T-helper 17 cell (primary cell): ENCODE results near the gene PPP4C. TPM values are rescaled to one million over a fixed set of nuclear protein-coding genes. Genes with fewer than 3 reads are reported as not detected.

Experiments
- ATAC-seq: fragments of 150-1000 bp; cut with Tn5 transposase; 2 replicates; pipeline ENCODE4 v1.10.0; 2021; ENCODE audit warnings: mild to moderate bottlenecking, moderate library complexity
- DNase-seq, 3 donors: peaks; one replicate each; pipeline versions ENCODE4 v3.0.0 to v3.0.0-alpha.2; 2020 to 2021
- H3K9me3 ChIP-seq: one replicate; pipeline ENCODE4 v1.7.0; 2013; ENCODE audit warnings: low read length, mild to moderate bottlenecking; ENCODE audit not compliant: control insufficient read depth, poor library complexity, severe bottlenecking
- H3K27ac Mint-ChIP-seq: one replicate; pipeline ENCODE4 v1.8.0; 2022; ENCODE audit warnings: mild to moderate bottlenecking, moderate library complexity, mixed read lengths
- H3K27me3 Mint-ChIP-seq: one replicate; pipeline ENCODE4 v1.8.0; 2022; ENCODE audit warnings: mixed read lengths
- H3K36me3 Mint-ChIP-seq: one replicate; pipeline ENCODE4 v1.8.0; 2022; ENCODE audit warnings: low read depth, mixed read lengths
- H3K4me1 Mint-ChIP-seq: one replicate; pipeline ENCODE4 v1.8.0; 2022; ENCODE audit warnings: mild to moderate bottlenecking, mixed read lengths
- H3K4me3 Mint-ChIP-seq: one replicate; pipeline ENCODE4 v1.8.0; 2022; ENCODE audit warnings: mild to moderate bottlenecking, moderate library complexity, mixed read lengths
- total RNA-seq, 4 donors: library from RNA in 2 of 4; stranded (reverse) in 2 of 4; gene quantifications; one replicate each; pipeline ENCODE4 v1.2.3 and lab custom pipeline; 2022 to 2026

Gene PPP4C
- total RNA-seq, 2 donors from 2014 or later, result 80.8 to 89.3 TPM

DNA sequence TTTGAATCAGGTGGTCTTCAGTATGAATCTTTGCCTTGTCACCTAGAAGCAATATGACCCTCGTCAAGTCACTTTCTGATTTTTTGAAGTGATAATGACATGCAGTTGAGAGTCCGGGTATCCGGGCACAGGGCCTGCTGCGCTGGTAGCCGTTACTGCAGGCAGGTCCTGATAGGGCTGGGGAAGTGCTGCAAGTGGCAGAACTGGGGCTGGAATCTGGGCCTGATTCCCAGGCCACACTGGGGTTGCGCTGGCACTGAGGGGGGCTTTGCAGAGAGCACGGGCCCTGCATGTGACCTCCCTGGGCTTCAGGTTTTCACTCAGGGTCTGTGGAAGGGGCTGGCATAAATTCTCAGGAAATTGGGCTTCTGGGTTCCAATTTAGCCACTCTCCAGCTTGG, 3.0 kb downstream of the PPP4C start:
- no peak for DNase-seq
- Mint-ChIP-seq H3K4me1 (peaks cover 33% of the 10 kb centered on the region), H3K4me3 (no peak overlapping the region), H3K27me3 (no peaks in the 10 kb centered on the region), H3K27ac (no peak overlapping the region), H3K36me3 (peaks cover 8% of the 10 kb centered on the region)
- H3K9me3 ChIP-seq, result no peaks in the 10 kb centered on the region
- ATAC-seq, result no peak

DNA sequence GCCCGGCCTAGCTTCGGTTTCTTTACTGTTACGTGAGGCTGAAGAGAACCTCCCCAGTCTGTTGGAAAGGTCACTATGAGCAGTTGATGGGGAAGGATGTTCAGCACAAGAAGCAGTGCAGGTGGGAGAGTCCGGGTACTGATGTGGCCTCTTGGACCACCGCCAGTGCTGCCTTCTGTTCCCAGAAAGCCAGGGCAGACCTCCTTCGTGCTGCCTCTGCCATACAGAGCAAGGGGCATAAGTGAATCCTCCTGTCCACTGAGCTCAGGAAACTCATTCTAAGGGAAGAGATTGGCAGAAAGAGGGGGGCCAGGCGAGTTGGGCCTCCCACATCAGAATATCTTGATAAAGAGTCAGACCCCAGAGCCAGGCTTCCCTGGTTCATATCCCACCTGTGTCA, 3.7 kb downstream of the PPP4C start:
- ATAC-seq, result no peak
- H3K4me1 Mint-ChIP-seq, result peaks cover 37% of the 10 kb centered on the region
- DNase-seq, result no peak
- peaks cover 11% of the 10 kb centered on the region for H3K36me3 Mint-ChIP-seq
- H3K27me3 Mint-ChIP-seq, result no peaks in the 10 kb centered on the region
- H3K9me3 ChIP-seq, result no peaks in the 10 kb centered on the region
- H3K27ac Mint-ChIP-seq, result no peak overlapping the region
- no peak overlapping the region for H3K4me3 Mint-ChIP-seq

DNA sequence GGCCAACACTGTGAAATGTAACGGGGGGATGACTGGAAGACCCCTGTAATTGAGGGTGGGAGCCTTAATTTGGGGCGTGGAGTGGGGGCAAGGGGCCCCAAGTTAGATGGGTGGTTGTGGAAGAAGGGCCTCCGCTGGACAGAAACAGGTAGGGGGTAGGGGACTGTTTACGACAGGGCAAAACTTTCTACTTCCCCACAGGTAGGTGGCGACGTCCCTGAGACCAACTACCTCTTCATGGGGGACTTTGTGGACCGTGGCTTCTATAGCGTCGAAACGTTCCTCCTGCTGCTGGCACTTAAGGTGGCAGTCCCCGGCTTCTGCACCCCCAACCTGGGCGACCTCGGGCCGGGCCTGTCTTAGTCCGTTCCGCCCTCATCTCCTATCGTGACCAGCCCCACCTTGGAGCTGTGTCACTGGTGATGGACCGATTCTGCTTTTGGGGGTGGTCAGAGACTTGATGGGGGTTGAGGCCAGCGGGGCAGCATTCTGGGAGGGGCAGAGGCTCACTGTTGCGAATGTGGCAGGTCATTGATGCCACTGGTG, 6.8 kb downstream of the PPP4C start:
- no peak overlapping the region for H3K4me3 Mint-ChIP-seq
- H3K4me1 Mint-ChIP-seq, result peaks cover 23% of the 10 kb centered on the region
- H3K36me3 Mint-ChIP-seq, result peaks cover 9% of the 10 kb centered on the region
- H3K27me3 Mint-ChIP-seq, result no peaks in the 10 kb centered on the region
- ATAC-seq (no peak), DNase-seq (no peak)
- H3K27ac Mint-ChIP-seq, result peak overlapping the region; percentile 24
- H3K9me3 ChIP-seq, result no peaks in the 10 kb centered on the region

DNA sequence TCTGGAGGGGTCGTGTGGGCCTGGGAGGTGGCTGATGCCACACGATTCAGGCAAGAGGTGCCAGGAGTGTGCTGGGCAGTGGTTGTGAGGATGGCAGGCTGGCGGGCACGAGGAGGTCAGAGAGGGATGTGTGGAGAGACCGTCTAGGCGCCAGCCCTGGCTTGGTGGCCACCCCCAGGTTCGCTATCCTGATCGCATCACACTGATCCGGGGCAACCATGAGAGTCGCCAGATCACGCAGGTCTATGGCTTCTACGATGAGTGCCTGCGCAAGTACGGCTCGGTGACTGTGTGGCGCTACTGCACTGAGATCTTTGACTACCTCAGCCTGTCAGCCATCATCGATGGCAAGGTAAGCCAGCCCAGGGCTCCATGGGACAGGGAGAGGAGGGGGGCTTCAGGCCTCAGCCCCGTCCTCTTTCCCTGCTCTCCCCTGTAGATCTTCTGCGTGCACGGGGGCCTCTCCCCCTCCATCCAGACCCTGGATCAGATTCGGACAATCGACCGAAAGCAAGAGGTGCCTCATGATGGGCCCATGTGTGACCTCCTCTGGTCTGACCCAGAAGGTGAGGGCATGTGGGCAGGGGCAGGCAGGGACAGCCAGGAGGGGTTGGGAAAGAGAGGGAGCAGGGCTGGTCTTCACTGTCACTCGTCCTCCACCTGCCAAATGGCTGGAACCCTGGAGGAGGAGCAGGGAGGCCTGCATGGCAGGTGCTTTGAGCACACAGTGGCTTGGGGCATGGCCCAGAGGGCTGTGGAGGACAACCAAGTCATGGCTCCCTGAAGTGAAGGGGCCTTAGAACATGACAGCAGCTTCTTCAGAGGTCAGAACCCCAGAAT, 7.6 kb downstream of the PPP4C start:
- peaks cover 9% of the 10 kb centered on the region for H3K36me3 Mint-ChIP-seq
- H3K4me1 Mint-ChIP-seq, result peaks cover 17% of the 10 kb centered on the region
- peak; percentile 20 for ATAC-seq
- H3K27me3 Mint-ChIP-seq, result no peaks in the 10 kb centered on the region
- H3K4me3 Mint-ChIP-seq, result no peak overlapping the region
- H3K9me3 ChIP-seq, result no peaks in the 10 kb centered on the region
- DNase-seq, result no peak
- no peak overlapping the region for H3K27ac Mint-ChIP-seq

DNA sequence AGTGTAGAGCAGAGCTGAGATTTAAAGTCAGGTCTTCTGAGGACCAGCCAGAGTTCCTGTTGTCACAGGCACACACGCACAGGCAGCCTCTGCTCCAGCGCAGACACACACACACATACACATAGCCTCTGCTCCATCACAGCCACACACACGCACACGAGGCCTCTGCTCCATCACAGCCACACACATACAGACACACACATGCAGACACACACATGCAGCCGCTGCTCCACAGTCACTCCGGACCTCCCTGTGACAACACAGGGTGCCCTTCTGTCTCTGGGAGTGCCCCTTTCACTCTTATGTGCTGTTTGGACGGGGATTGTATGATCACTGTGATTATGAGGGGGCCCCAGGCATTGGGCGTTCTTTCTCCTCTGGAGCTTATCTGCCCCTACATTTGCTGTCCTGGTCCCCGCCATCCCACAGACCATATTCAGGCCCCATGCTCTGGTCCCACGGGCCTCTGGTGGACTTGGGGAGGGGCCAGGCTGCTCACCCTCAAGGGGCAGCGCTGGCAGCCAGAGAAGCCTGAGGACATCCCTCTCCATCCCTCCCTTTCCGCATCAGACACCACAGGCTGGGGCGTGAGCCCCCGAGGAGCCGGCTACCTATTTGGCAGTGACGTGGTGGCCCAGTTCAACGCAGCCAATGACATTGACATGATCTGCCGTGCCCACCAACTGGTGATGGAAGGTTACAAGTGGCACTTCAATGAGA, 8.5 kb downstream of the PPP4C start:
- Mint-ChIP-seq H3K4me3 (no peak overlapping the region), H3K4me1 (peaks cover 17% of the 10 kb centered on the region), H3K27ac (no peak overlapping the region), H3K27me3 (no peaks in the 10 kb centered on the region), H3K36me3 (peaks cover 9% of the 10 kb centered on the region)
- DNase-seq, result no peak
- no peak for ATAC-seq
- no peaks in the 10 kb centered on the region for H3K9me3 ChIP-seq

DNA sequence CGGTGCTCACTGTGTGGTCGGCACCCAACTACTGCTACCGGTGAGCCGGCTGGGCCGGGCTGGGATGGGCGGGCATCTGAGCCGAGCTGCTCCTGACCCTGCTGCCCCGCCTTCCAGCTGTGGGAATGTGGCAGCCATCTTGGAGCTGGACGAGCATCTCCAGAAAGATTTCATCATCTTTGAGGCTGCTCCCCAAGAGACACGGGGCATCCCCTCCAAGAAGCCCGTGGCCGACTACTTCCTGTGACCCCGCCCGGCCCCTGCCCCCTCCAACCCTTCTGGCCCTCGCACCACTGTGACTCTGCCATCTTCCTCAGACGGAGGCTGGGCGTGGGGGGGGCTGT, 9.0 kb downstream of the PPP4C start:
- H3K9me3 ChIP-seq, result no peaks in the 10 kb centered on the region
- Mint-ChIP-seq H3K36me3 (peaks cover 9% of the 10 kb centered on the region), H3K27me3 (no peaks in the 10 kb centered on the region)

DNA sequence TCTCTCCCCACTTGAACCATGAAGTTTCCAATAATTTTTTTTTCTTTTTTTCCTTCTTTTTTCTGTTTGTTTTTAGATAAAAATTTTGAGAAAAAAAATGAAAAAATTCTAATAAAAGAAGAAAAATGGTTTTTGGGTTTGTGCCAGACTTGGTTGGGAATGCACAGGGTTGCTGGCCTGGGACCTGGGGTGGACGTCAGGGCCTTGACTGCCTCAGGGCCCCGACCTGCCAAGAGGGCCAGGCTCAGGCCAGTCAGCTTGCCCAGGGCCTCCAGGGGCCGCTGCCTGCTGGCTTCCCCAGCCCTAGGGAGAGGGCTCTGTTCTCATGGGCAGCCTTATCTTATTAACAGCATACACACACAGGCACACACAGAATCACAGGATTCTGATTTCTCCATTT, 9.5 kb downstream of the PPP4C start:
- Mint-ChIP-seq H3K4me3 (no peak overlapping the region), H3K27me3 (no peaks in the 10 kb centered on the region), H3K27ac (no peak overlapping the region), H3K4me1 (peaks cover 17% of the 10 kb centered on the region), H3K36me3 (peaks cover 9% of the 10 kb centered on the region)
- ATAC-seq (no peak), DNase-seq (no peak)
- no peaks in the 10 kb centered on the region for H3K9me3 ChIP-seq

More for the DNA sequence above, 9.0 kb downstream of the PPP4C start:
- Mint-ChIP-seq H3K4me1 (peaks cover 14% of the 10 kb centered on the region), H3K4me3 (no peak overlapping the region), H3K27ac (no peak overlapping the region)
- ATAC-seq, result no peak
- DNase-seq, result no peak

DNA sequence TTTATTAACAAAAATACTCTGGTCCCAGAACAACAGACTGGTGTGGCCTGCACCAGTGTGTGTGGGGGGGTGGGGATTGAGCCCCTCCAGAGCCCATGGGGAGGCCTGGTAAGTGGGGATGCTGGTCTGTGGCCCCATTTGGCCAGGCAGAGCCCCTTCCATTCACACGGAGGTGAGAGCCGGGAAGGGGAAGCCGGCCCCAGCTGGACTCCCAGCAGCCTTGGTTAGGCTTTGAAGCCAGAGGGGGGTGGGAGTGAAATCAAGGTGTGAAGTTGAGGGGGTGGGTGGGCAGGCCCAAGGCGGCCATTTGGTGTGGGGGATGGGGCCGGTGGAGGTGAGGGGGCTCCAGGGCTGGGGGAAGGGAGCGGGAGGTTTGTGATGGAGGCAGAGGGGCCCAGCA, 10.0 kb downstream of the PPP4C start:
- ATAC-seq, result no peak
- Mint-ChIP-seq H3K36me3 (peaks cover 9% of the 10 kb centered on the region), H3K27ac (no peak overlapping the region), H3K4me3 (no peak overlapping the region), H3K4me1 (peaks cover 17% of the 10 kb centered on the region), H3K27me3 (no peaks in the 10 kb centered on the region)
- no peaks in the 10 kb centered on the region for H3K9me3 ChIP-seq
- no peak for DNase-seq

DNA sequence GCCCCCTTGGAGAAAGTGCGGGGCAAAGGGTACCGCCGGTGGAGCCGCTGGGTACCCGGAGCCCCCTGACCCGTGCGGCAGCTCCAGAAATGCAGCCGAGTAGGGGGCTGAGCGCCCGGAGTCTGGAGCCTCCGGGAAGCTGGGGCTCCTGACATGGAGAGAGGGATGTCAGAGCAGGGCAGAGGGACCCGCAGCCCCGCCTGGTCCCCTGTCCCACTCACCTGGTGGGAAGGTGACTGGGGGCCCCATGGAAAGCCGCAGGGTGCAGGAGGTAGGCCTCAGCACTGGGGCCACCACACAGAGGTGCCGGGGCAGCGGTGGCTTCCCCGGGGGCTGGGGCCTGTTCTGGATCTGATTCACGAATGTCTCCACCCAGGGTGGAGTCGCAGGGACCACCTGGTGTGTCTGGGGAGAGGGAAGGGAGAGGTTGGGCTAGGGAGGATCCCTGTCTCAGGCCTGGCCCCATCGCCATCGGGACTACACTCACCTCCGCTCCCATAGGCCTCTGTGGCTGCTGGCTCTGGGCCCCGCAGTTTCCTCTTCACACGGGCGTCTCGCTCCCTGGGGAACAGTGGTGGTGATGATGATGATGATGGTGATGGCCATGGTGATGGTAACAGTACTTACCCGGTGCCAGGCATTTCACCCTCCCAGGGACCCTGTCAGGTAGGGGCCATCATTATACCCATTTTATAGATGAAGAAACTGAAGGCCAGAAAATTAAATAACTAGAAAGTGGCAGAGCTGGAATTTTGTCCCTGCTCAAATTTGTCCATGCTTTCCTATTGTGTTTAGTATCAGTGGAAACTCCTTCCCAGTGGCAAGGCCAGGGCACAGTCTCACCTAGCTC, 10.7 kb downstream of the PPP4C start:
- no peaks in the 10 kb centered on the region for H3K9me3 ChIP-seq
- Mint-ChIP-seq H3K4me3 (no peak overlapping the region), H3K36me3 (peaks cover 9% of the 10 kb centered on the region), H3K4me1 (peaks cover 17% of the 10 kb centered on the region), H3K27me3 (no peaks in the 10 kb centered on the region), H3K27ac (peak overlapping the region; percentile 32)
- ATAC-seq (no peak), DNase-seq (no peak)

DNA sequence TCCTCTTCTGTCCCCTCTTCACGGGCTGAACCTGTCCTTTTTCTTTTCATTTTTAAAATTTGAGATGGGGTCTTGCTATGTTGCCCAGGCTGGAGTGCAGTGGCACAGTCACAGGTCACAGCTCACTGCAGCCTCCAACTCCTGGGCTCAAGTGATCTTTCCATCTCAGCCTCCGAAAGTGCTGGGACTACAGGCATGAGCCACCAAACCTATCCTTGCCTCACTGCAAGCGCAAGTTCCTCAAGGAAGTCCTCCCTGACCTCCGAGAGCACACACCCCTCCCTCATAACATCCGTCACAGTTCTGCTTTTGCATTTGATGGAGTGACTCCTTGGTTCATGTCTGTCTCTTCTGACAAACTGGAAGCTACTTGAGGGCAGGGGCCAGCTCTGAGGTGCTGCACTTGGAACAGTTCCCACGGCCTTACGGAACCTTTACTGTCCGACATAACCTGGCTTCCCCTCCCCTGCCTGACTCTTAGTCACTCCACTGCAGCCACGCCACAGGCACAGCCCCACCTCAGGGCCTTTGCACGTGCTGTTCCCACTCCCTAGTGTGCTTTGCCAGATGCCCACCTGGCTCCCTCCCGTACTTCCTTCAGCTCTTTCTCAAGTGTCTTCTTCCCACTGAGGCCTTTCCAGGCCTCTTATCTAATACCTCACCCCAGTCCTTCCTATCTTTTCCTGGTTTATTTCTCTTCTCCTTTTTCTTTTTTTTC, 11.5 kb downstream of the PPP4C start:
- ATAC-seq, result no peak
- Mint-ChIP-seq H3K4me3 (no peak overlapping the region), H3K4me1 (peaks cover 23% of the 10 kb centered on the region), H3K27ac (peak overlapping the region; percentile 32), H3K36me3 (peaks cover 6% of the 10 kb centered on the region), H3K27me3 (no peaks in the 10 kb centered on the region)
- DNase-seq, result no peak
- no peaks in the 10 kb centered on the region for H3K9me3 ChIP-seq

DNA sequence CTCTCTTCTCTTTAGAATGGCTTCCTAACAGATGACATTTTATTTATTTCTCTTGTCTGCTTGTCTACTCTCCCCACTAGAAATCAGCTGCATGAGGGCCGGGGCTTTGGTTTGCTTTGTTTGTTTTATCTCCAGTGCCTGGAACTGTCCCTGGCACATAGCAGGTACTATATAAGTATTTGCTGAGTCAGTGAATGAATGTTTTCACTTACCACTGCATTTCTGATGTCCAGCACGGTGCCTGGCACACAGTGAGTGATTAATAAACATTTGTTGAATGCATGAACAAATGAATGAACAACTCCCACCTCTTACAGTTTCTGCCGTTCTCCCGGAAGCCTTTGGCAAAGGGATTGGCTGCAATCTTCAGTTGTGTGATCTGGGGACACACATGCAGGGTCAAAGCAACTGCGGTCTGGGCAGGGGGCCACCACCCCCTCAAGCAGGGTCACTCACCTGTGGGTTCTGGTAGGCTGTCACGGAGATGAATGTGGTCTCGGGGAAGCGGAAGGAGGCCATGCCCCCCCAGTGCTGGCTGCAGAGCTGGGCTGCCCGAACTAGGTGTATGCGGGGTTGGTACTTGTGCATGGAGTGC, 12.5 kb downstream of the PPP4C start:
- no peaks in the 10 kb centered on the region for H3K9me3 ChIP-seq
- H3K36me3 Mint-ChIP-seq, result peaks cover 3% of the 10 kb centered on the region
- no peak overlapping the region for H3K4me3 Mint-ChIP-seq
- no peaks in the 10 kb centered on the region for H3K27me3 Mint-ChIP-seq
- peaks cover 25% of the 10 kb centered on the region for H3K4me1 Mint-ChIP-seq
- peak overlapping the region; percentile 39 for H3K27ac Mint-ChIP-seq
- ATAC-seq, result no peak
- DNase-seq, result no peak

DNA sequence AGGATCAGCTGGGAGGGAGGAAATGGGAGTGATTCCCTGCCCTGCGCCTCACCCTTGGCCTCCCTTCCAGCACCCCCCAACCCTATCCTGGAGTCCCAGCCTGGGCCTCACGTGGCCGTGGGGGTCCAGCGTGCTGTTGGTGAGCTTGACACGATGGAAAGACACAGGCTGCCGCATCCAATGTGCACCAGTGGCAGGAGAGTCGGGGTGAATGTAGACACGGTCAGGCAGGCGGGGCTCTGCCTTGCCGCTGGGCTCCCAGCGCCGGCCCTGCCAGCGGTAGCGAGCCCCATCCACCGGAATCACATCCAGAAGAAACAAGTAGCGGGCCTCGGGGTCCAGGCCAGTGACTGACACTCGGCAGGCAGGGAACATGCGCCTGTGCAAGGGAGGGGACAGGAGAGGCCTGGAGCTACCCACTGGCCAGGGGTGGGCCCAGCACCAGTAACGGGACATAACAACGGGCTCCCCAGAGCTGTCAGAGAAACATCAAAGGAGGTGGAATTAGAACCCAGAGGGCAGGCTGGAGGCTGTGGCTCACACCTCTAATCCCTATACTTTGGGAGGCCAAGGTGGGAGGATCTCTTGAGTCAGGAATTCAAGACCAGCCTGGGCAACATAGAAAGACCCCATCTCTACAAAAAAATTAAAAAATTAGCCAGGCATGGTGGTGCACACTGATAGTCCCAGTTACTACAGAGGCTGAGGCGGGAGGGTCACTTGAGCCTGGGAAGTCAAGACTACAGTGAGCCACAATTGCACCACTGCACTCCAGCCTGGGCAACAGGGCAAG, 13.2 kb downstream of the PPP4C start:
- no peak overlapping the region for H3K27ac Mint-ChIP-seq
- no peak for DNase-seq
- peaks cover 25% of the 10 kb centered on the region for H3K4me1 Mint-ChIP-seq
- H3K36me3 Mint-ChIP-seq, result peaks cover 2% of the 10 kb centered on the region
- no peak overlapping the region for H3K4me3 Mint-ChIP-seq
- ATAC-seq, result no peak
- no peaks in the 10 kb centered on the region for H3K9me3 ChIP-seq
- H3K27me3 Mint-ChIP-seq, result no peaks in the 10 kb centered on the region
